Activated CD8-positive, alpha-beta memory T cell treated with anti-CD3 and anti-CD28 coated beads, Interleukin-2, amount 50 U/mL, for 24 hours (primary cell): ENCODE measurements around the gene ADCY7.

Source experiments
- DNase-seq: peaks from one replicate; pipeline ENCODE4 v3.0.0-alpha.2; 2020; ENCODE audit errors: extremely low read depth

ADCY7 gene

DNA sequence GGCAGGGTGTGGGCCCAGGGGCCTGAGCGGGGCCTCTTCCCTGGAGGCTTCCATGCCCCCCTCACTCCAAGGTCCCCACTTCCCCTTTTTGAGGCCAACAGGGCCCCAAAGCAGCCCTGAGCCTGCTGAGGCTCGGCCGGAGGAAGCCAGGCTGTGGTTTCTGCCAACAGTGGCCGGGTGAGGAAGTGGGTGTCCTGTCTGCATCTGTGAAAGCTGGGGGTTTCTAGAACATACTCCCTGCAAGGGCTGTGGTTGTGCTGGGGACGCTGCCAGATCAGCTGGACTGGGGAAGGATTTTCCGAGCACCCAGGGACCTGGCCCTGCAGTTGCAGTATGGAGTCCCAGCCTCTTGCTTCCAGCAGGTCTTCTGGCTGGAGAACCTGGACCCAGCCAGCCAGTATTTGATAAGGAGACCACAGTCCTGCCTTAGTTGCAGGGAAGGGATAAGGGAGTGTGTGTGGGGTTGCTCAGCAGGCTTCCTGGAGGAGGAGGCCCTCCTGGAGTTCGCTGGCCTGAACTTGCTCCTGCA lies 15.7 kb downstream of the ADCY7 start:
- DNase-seq = no peak

DNA sequence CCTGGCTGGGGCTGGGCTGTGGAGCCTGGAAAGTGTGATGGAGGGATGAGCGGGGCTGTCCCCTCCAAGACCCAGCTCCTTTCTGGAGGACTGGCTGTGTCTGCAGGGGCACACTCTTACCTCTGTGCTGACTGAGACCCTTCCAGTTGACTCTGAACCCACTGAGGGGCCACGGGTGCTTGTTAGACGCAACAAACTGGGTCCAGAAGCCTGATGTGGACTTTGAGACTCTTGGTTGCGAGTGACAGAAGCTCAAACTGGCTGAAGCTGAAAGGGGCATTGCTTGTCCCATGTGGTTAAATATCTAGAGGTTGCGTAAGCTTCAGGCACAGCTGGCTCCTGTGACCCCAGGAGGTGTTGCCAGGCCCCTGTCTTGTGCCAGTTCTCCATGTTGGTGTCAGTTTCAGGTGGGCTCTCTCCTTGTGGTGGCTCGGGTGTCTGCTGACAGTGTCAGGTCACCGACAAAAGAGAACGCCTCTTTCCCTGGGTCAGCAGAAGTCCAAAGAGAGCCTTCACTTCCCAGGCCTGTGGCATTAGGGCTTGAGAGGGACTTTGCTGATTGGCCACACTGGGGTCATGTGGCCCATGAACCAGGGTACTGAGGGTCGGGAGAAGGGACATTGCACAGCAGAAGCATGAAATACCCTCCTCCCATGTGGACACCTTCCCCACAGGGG lies 16.7 kb downstream of the ADCY7 start:
- no peak for DNase-seq

DNA sequence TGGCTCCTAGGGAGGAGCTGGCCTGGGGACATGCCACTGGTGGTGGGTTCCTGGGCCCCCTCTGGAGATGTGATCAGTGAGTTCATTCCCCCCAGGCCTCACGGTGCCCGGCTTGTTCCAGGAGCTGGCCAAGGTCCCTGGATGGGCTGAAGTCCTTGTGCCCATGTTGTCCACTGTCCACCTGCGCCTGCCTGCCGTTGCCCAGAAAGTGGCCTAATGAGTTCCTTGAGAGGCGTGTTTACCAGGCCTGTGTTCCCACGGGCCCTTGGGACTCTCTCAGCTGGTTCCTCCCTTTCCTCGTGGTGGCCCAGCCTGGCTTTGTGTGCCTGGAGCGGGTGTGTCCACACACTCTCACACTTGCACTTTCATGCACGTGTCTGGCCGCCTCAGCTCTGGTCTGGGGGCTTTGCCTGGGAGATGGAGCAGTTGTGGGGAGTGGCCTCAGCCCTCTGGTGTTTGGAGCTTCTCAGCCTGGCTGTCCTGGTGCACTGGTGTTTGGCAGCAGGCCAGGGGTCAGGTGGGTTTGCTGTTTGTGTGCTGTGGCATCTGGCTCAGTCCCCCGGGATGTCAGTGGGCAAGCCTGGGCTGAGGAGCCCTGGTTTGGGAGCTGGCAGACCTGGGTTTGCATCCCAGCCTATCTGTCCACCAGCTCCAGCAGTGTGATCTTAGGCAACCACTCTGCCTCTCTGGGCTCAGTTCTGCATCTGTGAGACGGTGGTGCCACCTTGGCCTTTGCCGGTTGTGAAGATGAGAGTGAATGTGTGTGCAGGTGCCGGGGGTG lies 18.0 kb downstream of the ADCY7 start:
- no peak for DNase-seq

DNA sequence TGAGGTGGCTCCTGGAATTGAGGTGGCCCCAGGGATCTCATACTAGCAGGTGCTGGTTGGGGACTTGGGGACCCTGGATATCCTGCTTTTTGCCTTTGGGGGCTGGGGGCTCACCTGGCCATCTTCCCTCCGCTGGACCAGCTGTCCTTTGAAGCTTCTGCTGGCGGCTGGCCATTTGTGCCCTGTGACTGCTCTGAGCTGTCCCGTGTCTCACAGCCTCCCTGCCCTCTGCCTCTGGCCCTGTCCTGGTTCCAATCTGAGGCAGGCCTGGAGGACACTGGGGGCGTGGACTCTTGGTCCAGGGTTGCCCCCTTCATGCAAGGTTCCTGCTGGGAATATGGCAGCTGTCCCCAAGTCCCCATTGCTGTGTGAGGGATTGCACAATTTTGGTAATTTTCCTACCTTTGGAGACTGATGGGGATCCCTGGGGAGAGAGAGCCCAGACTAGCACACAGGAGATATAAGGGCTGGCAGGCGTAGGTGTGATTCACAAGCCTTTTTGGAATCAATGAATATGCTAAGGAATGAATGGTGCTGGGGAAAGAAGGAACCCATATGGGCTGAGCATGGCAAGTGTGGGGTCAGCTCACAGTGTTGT lies 19.2 kb downstream of the ADCY7 start:
- DNase-seq = no peak

DNA sequence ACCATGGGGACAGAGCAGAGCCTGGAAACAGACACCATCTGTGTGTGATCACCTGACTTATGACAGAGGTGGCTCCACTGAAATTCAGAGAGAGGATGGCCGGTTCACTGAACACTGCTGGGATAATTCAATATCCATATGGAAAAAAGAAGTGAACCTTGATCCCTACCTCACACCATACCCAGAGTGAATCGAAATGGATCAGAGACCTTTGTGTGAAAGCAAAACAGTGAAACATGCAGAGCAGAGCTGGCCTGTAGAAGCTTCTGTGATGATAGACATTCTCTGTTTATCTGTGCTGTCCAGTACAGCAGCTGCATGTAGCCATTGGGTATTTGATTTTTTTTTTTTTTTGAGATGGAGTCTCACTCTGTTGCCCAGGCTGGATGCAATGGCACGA lies 20.3 kb downstream of the ADCY7 start:
- DNase-seq = no peak

DNA sequence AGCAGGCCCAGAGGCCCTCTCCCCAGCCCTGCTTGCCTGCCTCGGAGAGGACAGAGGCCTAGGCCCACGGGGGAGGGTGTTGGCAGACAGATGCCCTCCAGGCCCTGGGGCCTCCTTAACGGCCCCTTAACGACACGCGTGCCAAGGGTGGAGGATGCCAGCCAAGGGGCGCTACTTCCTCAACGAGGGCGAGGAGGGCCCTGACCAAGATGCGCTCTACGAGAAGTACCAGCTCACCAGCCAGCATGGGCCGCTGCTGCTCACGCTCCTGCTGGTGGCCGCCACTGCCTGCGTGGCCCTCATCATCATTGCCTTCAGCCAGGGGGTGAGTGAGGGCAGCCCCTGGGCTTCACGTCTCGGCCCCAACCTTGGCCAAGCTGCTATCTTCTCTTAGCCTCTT lies 21.7 kb downstream of the ADCY7 start:
- no peak for DNase-seq

DNA sequence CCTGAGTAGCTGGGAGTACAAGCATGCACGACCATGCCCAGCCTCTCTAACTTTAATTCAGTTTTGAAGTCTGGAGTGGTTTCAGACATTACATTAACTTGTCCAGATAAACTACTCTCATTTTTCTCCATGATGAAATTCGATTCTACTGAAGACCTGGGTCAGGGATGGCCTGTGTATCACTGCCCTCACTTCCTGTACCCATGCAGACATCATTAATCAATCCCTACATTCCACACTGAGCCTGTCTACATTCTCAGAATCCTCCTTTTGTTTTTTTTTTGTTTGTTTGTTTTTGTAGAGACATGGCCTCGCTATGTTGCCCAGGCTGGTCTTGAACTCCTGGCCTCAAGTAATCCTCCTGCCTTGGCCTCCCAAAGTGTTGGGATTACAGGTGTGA lies 22.6 kb downstream of the ADCY7 start:
- no peak for DNase-seq

DNA sequence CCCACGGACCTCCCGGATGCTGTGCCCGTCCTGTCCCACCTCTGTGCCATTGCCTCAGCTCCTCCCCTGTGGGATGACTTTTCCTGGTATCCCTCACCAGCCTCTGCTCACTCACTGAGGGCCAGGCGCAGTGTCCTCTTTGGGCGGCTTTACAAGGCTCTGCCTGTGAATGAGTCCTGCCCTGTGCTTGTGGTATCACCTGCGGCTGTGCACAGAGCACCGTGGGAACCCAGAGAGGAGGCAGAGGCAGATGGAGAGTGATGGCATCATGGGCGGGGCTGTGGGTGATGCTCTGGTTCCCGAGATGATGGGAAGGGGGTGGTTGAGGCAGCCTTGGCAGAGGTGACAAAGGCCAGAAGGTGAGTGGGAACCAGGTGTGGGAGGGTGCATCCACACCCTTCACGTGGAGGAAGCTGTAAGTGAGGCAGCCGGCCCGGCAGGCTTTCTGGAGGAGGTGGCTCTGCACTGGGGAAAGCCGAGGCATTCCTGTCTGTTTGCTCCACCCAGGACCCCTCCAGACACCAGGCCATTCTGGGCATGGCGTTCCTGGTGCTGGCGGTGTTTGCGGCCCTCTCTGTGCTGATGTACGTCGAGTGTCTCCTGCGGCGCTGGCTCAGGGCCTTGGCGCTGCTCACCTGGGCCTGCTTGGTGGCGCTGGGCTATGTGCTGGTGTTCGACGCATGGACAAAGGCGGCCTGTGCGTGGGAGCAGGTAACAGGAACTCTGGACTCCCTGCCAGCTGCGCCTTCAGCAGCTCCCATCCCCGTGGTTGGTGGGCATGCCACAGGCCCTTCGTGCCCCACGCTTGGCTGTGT lies 23.8 kb downstream of the ADCY7 start:
- no peak for DNase-seq

DNA sequence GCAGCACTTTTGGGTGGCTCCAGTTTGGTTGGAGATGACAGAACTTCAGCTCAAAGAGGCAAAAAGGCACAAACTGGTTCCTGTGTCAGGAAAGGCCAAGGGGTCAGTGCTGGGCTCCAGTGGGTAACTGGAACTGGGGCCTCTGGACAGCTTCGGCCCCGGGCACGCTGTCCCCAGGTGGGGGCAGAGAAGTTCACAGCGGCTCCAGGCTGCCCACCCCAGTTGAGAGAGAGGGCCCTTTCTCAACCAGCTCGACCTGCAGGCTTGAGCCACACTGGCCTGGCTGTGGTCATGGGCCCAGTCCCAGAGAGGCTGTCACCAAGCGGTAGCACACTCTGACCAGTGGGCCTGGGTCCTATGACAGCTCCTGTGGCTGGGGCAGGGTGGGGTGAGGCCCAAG lies 24.5 kb downstream of the ADCY7 start:
- no peak for DNase-seq

DNA sequence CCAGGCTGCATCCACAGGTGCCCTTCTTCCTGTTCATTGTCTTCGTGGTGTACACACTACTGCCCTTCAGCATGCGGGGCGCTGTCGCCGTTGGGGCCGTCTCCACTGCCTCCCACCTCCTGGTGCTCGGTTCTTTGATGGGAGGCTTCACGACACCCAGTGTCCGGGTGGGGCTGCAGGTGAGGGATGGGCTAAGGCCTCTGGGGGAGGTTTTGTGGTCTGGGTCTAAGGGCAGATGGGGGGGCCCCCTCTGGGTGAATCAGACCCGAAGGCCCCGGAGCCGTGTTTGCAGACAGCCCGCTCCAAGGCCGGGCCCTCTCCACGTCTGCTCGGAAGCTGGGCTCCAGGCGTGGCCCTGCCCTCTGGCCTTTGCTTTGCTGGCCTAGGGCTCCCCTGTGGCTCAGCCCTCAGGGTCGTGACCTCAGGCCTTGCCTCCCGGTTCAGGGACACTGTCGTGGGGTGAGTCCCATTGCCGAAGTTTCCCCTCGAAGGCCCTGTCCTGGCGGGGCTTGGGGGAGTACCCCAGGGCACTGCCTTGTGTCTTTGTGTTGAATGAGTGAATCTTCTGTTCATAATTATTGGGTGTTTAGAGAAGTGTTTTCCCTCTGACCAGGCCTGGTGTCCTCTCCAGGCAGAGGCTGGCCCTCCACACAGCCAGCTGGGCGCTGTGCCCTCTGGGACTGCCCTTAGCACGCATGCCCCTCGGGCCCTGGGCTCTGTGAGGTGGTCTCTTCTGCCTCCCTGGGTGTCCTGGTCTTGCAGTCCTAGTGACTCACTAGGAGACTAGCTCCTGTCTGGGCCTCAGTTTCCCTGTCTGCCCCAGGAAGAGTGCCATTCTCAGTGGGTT lies 25.6 kb downstream of the ADCY7 start:
- DNase-seq = no peak

DNA sequence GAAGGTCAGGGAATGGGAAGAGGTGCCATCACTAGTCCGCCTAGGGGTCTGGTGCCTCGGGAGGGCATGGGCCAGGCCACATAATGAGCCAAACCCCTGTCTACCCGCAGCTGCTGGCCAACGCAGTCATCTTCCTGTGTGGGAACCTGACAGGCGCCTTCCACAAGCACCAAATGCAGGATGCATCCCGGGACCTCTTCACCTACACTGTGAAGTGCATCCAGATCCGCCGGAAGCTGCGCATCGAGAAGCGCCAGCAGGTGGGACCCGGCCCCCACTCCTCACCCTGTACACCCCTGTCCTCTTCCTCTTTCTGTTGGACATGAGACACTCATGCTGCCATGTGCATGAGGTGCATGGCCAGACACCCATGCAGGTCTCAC lies 26.2 kb downstream of the ADCY7 start:
- DNase-seq = no peak

DNA sequence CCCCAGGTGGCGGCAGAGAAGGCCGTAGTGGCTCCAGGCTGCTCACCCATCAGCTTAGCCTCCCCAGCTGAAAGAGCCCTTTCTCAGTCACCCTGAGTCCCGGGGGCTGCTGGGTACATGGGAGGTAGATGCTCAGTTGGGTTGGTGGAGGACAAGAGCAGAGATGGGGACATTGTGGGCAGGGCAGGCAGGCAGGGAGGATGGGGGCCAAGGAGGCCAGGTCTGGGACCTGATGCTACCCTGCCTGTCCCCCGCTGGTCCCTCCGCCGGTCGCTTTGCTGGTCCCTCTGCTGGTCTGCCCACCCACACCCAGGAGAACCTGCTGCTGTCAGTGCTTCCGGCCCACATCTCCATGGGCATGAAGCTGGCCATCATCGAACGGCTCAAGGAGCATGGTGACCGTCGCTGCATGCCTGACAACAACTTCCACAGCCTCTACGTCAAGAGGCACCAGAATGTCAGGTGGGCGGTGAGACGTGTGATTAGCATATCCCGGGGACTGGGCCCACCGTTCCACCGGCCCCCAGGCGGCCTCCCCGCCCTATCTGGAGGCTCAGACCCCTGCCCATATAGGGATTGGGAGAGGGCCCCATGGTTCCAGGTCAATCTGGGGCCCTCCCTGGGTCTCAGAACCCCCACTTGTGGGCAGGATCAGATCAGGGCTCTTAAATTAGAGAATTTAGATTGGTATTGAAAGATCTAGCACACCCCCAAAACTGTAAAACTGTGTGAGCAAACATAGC lies 26.9 kb downstream of the ADCY7 start:
- DNase-seq = no peak

DNA sequence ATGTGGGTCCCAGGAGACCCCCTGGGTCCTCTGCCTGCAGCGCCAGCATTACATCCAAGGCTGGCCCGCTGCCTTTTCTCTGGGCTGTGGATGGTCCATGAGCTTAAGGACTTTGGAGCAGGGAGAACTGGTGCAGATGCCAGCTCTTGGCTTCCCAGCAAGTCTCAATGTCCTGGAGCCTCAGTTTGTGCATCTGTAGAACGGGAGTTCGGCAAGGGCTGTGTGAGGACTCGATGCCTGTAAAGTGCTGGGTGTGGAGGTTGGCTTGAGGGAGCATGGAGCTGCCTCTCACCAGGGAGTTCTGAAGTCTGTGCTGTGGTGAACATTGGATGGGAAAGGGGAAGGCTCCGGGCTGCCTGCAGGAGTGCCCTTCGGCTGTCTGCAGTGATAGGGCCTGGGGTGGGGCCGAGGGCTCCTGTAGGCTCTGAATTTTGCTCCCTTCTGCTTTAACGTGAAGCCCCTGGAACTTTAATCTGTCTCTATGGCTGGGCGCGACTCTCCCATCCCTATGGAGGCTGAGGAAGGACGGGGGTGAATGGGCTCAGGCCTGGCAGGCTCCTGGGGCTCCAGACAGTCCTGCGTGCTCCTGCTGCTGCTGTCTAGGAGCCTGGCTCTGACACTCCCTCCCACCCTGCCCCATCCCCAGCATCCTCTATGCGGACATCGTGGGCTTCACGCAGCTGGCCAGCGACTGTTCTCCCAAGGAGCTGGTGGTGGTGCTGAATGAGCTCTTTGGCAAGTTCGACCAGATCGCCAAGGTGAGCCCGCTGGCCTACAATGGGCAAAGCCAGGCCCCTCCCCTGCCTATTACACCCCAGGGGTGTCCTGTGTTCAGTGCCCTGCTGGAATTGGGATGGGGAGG lies 27.9 kb downstream of the ADCY7 start:
- no peak for DNase-seq

DNA sequence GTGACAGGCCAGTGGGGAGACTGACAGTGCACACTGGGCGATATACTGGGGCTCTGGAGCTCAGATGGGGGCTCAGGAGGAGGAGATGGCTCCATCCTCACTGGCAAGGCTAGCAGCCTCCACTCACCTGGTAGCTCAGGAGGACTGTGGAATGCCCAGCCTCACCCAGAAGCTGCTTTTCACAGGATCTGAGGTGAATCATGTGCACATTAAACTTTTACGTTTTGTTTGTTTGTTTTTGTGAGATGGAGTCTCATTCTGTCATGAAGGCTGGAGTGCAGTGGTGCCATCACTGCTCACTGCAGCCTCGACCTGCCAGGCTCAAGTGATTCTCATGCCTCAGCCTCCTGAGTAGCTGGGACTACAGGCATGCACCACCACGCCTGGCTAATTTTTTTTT lies 28.6 kb downstream of the ADCY7 start:
- DNase-seq = no peak

DNA sequence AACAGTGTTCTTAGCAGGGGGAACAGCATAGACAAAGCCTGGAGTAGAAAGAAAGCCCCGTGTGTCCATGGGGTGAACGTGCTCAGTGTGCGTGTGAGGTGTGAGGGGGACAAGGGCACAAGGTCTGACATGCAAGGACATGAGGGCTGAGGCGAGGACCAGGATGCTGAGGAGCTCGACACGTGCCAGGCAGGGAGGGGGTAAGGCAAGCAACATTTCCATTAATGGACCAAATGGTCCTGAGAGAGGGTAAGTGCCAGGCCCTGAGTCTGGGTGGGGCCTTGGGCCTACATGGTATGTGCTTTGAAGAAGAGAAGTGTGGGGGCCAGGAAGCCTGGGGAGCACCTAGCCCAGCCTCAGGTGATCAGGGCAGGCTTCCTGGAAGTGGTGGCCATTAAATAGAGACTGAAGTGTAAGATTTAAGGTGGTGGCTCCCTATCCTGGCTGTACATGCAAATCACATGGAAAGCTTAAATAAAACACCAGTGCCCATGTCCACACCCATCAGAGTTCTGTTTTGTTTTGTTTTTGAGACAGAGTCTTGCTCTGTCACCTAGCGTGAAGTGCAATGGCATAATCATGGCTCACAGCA lies 29.3 kb downstream of the ADCY7 start:
- DNase-seq = no peak

DNA sequence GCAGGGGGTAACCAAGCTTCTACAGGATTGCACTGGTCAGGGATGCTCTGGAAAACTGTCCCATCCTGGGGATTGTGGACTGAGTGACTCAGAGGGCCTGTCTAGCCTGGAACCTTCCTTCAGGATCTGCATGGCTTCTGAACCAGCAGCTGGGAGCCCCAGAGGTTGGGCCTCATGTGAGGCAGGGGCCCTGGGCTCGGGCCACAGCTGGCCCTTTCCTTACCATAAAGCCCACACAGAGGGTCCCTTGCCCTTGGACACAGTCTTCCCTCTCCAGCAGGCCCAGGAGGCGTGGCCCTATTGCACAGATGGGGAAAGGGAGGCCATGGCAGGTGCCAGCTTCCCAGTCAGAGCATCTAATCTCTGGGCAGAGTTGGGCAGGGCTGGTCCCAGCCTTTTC lies 30.5 kb downstream of the ADCY7 start:
- no peak for DNase-seq

DNA sequence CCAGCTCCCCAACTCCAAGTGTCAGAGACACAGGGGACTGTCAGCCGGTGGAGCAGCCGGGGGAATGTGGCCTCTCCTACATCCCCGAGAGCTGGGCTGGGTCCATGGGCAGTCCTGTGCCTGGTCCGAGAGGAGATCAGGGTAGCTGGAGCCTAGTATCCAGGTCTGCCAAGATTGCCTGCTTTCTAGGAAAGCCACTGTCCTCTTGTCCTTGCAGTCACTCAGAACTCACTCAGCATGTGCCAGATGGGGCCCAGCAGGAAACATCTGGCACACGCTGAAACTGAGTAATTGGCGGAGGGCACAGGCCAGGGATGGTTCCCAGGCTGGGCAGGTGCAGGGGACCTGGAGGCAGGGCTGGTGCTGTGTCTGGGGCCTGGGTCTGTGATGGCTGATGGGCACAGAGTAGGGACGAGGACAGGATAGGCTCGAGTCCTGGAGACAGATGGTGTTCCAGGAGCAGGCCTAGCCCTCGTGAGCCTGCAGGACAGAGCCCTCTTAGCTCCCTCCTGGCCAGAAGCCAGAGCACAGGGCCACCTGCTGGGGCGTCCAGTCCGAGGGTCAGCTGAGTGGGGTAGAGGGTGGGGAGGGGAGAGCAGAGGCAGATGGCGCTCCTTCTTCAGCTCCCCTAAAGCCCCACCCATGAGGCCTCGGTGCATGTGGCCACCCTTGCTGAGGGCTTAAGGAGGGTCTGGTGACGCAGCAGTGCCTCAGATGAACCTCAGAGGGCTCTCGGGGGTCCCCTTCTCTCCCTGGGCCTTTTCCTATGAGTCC lies 31.1 kb downstream of the ADCY7 start:
- no peak for DNase-seq

DNA sequence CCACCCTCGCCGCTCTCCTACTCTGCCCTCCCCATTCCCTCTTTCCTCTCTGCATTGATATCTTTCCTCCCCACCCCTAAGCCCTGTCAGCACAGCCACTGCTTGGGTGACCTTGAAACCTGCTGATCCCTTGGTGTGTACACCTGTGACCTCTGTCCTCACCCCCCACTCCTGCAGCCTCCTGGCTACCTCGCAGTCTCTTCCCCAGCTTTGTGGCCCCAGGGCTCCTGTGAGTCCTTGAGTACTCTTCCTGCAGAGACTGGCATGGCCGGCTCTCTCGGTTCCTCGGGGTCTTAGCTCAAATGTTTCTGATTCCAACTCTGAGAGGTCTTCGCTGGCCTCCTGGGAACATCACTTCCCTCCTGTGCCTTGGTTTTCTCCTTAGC lies 31.7 kb downstream of the ADCY7 start:
- no peak for DNase-seq
